Activated T-helper 17 cell treated with anti-CD3 and anti-CD28 coated beads, Interleukin-2, amount 50 U/mL, for 72 hours (primary cell): ENCODE results near the gene ABO. TPM values are rescaled to one million over a fixed set of nuclear protein-coding genes. Genes with fewer than 3 reads are reported as not detected.
"Not testable (repeated sequence)": the region's sequence is repeated elsewhere in the genome, so short reads cannot be mapped to it uniquely, and the experiment has no call there.

ENCODE experiments used
- ATAC-seq: fragments of 150-1000 bp; cut with Tn5 transposase; replicated peaks from 2 replicates; pipeline ENCODE4 v1.10.0; 2021; ENCODE audit warnings: mild to moderate bottlenecking, moderate library complexity
- H3K27ac Mint-ChIP-seq: one replicate; pipeline ENCODE4 v1.8.0; 2022; ENCODE audit warnings: mixed read lengths
- H3K27me3 Mint-ChIP-seq: one replicate; pipeline ENCODE4 v1.8.0; 2022; ENCODE audit warnings: mixed read lengths
- H3K36me3 Mint-ChIP-seq: one replicate; pipeline ENCODE4 v1.8.0; 2022; ENCODE audit warnings: low read depth, mild to moderate bottlenecking, mixed read lengths
- H3K4me1 Mint-ChIP-seq: one replicate; pipeline ENCODE4 v1.8.0; 2022; ENCODE audit warnings: mixed read lengths
- H3K4me3 Mint-ChIP-seq: one replicate; pipeline ENCODE4 v1.8.0; 2022; ENCODE audit warnings: mild to moderate bottlenecking, mixed read lengths
- H3K9me3 Mint-ChIP-seq: one replicate; pipeline ENCODE4 v1.8.0; 2022; ENCODE audit warnings: mixed read lengths
- total RNA-seq, 2 donors: library from RNA; stranded (reverse); gene quantifications; one replicate each; pipeline ENCODE4 v1.2.3, GENCODE V29; 2022

Gene ABO
- total RNA-seq, 2 donors from 2014 or later = not detected

- Mint-ChIP-seq H3K4me1 (no peaks in the 10 kb centered on the region), H3K4me3 (no peak overlapping the region), H3K9me3 (no peaks in the 10 kb centered on the region), H3K27me3 (peaks cover 15% of the 10 kb centered on the region), H3K27ac (no peak overlapping the region), H3K36me3 (no peaks in the 10 kb centered on the region)
- ATAC-seq = no peak
Measured at GRCh38 chr9:133304158-133304470, 29.1 kb upstream of the ABO start.

- no peak for ATAC-seq
- no peak overlapping the region for H3K4me3 Mint-ChIP-seq
- H3K36me3 Mint-ChIP-seq = no peaks in the 10 kb centered on the region
- no peak overlapping the region for H3K27ac Mint-ChIP-seq
- no peaks in the 10 kb centered on the region for H3K4me1 Mint-ChIP-seq
- H3K9me3 Mint-ChIP-seq = no peaks in the 10 kb centered on the region
- peaks cover 12% of the 10 kb centered on the region for H3K27me3 Mint-ChIP-seq
Measured at GRCh38 chr9:133303266-133304157, 28.5 kb upstream of the ABO start.

GRCh38 chr9:133301253-133302230 is 26.5 kb upstream of the ABO start:
- no peaks in the 10 kb centered on the region for H3K9me3 Mint-ChIP-seq
- H3K4me3 Mint-ChIP-seq = no peak overlapping the region
- no peak for ATAC-seq
- no peak overlapping the region for H3K27ac Mint-ChIP-seq
- no peaks in the 10 kb centered on the region for H3K4me1 Mint-ChIP-seq
- H3K36me3 Mint-ChIP-seq = no peaks in the 10 kb centered on the region
- peaks cover 7% of the 10 kb centered on the region for H3K27me3 Mint-ChIP-seq

GRCh38 chr9:133299996-133300395 is 25.0 kb upstream of the ABO start:
- H3K9me3 Mint-ChIP-seq, H3K27ac Mint-ChIP-seq, H3K4me1 Mint-ChIP-seq, H3K4me3 Mint-ChIP-seq, ATAC-seq, H3K27me3 Mint-ChIP-seq, H3K36me3 Mint-ChIP-seq: not testable (repeated sequence)

- Mint-ChIP-seq H3K4me1 (no peaks in the 10 kb centered on the region), H3K27ac (no peak overlapping the region), H3K9me3 (peaks cover 3% of the 10 kb centered on the region), H3K4me3 (no peak overlapping the region), H3K36me3 (no peaks in the 10 kb centered on the region), H3K27me3 (peaks cover 18% of the 10 kb centered on the region)
- no peak for ATAC-seq
Measured at GRCh38 chr9:133294257-133294656, 19.3 kb upstream of the ABO start.

GRCh38 chr9:133290751-133291302 is 15.8 kb upstream of the ABO start:
- no peaks in the 10 kb centered on the region for H3K36me3 Mint-ChIP-seq
- H3K27me3 Mint-ChIP-seq = peaks cover 14% of the 10 kb centered on the region
- H3K9me3 Mint-ChIP-seq = peaks cover 3% of the 10 kb centered on the region
- ATAC-seq = no peak
- H3K27ac Mint-ChIP-seq = no peak overlapping the region
- H3K4me3 Mint-ChIP-seq = no peak overlapping the region
- no peaks in the 10 kb centered on the region for H3K4me1 Mint-ChIP-seq

- no peaks in the 10 kb centered on the region for H3K4me1 Mint-ChIP-seq
- no peak overlapping the region for H3K4me3 Mint-ChIP-seq
- no peaks in the 10 kb centered on the region for H3K36me3 Mint-ChIP-seq
- H3K27ac Mint-ChIP-seq = no peak overlapping the region
- H3K27me3 Mint-ChIP-seq = no peaks in the 10 kb centered on the region
- H3K9me3 Mint-ChIP-seq = peaks cover 3% of the 10 kb centered on the region
- ATAC-seq = no peak
Measured at GRCh38 chr9:133286523-133286922, 11.5 kb upstream of the ABO start.

GRCh38 chr9:133285252-133285775 is 10.3 kb upstream of the ABO start:
- no peak for ATAC-seq
- H3K36me3 Mint-ChIP-seq = no peaks in the 10 kb centered on the region
- H3K4me3 Mint-ChIP-seq = no peak overlapping the region
- H3K4me1 Mint-ChIP-seq = no peaks in the 10 kb centered on the region
- H3K9me3 Mint-ChIP-seq = no peaks in the 10 kb centered on the region
- H3K27ac Mint-ChIP-seq = no peak overlapping the region
- peaks cover 2% of the 10 kb centered on the region for H3K27me3 Mint-ChIP-seq

GRCh38 chr9:133284362-133284761 is 9.4 kb upstream of the ABO start:
- no peak for ATAC-seq
- H3K4me3 Mint-ChIP-seq = no peak overlapping the region

GRCh38 chr9:133283255-133284032 is 8.4 kb upstream of the ABO start:
- H3K27ac Mint-ChIP-seq, H3K4me3 Mint-ChIP-seq, H3K9me3 Mint-ChIP-seq, ATAC-seq, H3K36me3 Mint-ChIP-seq, H3K4me1 Mint-ChIP-seq: not testable (repeated sequence)
- peaks cover 14% of the 10 kb centered on the region for H3K27me3 Mint-ChIP-seq

More at GRCh38 chr9:133284362-133284761, 9.4 kb upstream of the ABO start:
- H3K36me3 Mint-ChIP-seq = no peaks in the 10 kb centered on the region
- peaks cover 10% of the 10 kb centered on the region for H3K27me3 Mint-ChIP-seq
- no peaks in the 10 kb centered on the region for H3K9me3 Mint-ChIP-seq
- no peak overlapping the region for H3K27ac Mint-ChIP-seq
- no peaks in the 10 kb centered on the region for H3K4me1 Mint-ChIP-seq

GRCh38 chr9:133282464-133283238 is 7.7 kb upstream of the ABO start:
- H3K36me3 Mint-ChIP-seq = no peaks in the 10 kb centered on the region
- ATAC-seq = no peak
- H3K4me1 Mint-ChIP-seq = no peaks in the 10 kb centered on the region
- no peaks in the 10 kb centered on the region for H3K9me3 Mint-ChIP-seq
- no peak overlapping the region for H3K27ac Mint-ChIP-seq
- H3K4me3 Mint-ChIP-seq = no peak overlapping the region
- peaks cover 19% of the 10 kb centered on the region for H3K27me3 Mint-ChIP-seq

- Mint-ChIP-seq H3K27me3 (peaks cover 26% of the 10 kb centered on the region), H3K9me3 (no peaks in the 10 kb centered on the region), H3K27ac (no peak overlapping the region), H3K4me1 (no peaks in the 10 kb centered on the region), H3K36me3 (no peaks in the 10 kb centered on the region), H3K4me3 (no peak overlapping the region)
- no peak for ATAC-seq
Measured at GRCh38 chr9:133280392-133280791, 5.4 kb upstream of the ABO start.
